Hematopoietic multipotent progenitor cell (in vitro differentiated cells): ENCODE data around the gene CSHL1. TPM values are rescaled to one million over a fixed set of nuclear protein-coding genes. Genes with fewer than 3 reads are reported as not detected.
"Not testable (repeated sequence)": the region's sequence is repeated elsewhere in the genome, so short reads cannot be mapped to it uniquely, and the experiment has no call there.

Experiments used
- DNase-seq, 3 donors: peaks; one replicate each; pipeline ENCODE4 v3.0.0-alpha.2; 2011 to 2015; ENCODE audit warnings: low read depth in 2 of 3, low spot score in 2 of 3
- total RNA-seq: library from RNA; depleted of rRNA; stranded (reverse); fragments of >200 nt; gene quantifications from one replicate; pipeline ENCODE4 v1.2.3, GENCODE V29; 2012

Gene CSHL1
- total RNA-seq, 1 donor, result not detected

GRCh38 chr17:63920050-63920449 lies 9.0 kb upstream of the CSHL1 start:
- DNase-seq, result not testable (repeated sequence)

- peak; percentile 66 to 80 (median 69) for DNase-seq
These were observed 8.3 kb upstream of the CSHL1 start for GRCh38 chr17:63919311-63919723.

DNA sequence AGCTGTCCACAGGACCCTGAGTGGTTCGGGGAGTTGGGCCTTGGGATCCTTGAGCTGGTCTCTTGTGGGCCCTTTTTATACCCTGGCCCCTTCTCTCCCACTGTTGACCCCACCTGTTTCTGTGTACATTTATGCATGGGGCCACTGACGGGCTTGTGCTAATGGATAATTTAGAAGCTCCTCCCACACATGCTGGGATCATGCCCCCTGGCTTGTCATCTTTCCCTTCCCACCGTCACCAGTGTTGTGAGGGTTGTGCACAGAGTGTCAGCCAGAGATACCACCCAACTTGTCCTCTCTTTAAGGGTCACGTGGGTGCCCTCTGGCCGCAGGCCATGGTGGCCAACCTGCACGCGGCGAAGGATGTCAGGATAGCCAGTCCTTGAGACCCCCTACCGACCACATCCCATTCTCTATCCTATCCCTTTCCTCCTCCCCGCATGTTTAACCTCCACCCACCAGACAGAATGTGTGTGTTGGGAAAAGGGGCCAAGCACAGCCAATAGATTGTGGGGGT lies 7.8 kb upstream of the CSHL1 start, which contains the start of gene GH1:
Gene GH1, minus strand, starts transcription at position 51 of the 517 bp plus-strand sequence. CDS start 63 bp downstream, outside the sequence.
- DNase-seq, result not testable (repeated sequence)

DNA sequence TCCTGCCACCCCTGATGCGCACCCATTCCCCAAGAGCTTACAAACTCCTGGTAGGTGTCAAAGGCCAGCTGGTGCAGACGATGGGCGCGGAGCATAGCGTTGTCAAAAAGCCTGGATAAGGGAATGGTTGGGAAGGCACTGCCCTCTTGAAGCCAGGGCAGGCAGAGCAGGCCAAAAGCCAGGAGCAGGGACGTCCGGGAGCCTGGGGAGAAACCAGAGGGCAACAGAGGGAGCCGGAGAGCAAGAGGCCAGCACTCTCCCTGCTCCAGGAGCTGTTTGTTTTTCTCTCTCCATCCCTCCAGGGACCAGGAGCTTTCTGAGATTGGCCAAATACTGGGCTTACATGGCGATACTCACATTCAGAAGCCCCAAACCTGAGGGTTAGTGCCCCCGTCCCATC lies 7.2 kb upstream of the CSHL1 start:
- no peak for DNase-seq

GRCh38 chr17:63917646-63918045 lies 6.6 kb upstream of the CSHL1 start:
- DNase-seq, result no peak

- not testable (repeated sequence) for DNase-seq
These were observed 6.1 kb upstream of the CSHL1 start for GRCh38 chr17:63917206-63917605.

- DNase-seq, result no peak
These were observed 5.6 kb upstream of the CSHL1 start for GRCh38 chr17:63916566-63917185.

DNA sequence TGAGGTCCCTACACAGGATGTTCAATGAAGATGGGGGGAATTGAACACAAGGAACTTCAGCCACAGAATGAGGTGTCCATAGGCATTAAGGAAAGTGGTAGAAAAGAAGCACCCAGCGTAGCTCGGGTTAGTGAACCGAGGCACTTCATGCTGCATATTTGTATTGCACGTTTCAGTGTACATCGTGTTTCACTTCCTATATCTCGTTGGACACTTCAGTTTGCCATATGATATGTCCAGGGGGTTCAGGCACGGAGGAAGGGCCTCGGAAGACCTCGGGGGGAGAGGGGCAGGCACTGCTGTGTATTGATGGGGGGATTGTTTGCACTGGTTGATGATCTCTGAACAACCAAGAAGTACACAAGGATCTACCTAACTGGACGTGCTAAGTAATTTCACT lies 4.7 kb upstream of the CSHL1 start:
- not testable (repeated sequence) for DNase-seq

DNA sequence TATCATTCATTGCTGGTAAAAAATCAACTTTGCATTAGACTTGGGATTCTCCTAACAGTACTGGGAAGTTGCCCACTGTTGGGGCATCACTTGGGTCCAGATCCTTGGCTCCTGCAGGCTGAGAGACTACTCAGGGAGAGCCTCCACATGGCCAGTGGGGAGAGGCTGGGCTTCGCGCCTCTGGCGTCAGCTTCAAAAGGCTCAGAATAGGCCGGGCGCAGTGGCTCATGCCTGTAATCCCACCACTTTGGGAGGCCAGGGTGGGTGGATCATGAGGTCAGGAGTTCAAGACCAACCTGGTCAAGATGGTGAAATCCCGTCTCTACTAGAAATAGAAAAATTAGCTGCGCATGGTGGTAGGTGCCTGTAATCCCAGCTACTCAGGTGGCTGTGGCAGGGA lies 3.4 kb upstream of the CSHL1 start:
- DNase-seq, result no peak

- DNase-seq, result peak in 2 of 3 donors; percentile 55 to 66
These were observed 621 bp upstream of the CSHL1 start for GRCh38 chr17:63911657-63912100.

- DNase-seq, result no peak
These were observed 962 bp downstream of the CSHL1 start for GRCh38 chr17:63910096-63910495.

GRCh38 chr17:63909586-63909985 lies 1.5 kb downstream of the CSHL1 start:
- DNase-seq, result not testable (repeated sequence)

DNA sequence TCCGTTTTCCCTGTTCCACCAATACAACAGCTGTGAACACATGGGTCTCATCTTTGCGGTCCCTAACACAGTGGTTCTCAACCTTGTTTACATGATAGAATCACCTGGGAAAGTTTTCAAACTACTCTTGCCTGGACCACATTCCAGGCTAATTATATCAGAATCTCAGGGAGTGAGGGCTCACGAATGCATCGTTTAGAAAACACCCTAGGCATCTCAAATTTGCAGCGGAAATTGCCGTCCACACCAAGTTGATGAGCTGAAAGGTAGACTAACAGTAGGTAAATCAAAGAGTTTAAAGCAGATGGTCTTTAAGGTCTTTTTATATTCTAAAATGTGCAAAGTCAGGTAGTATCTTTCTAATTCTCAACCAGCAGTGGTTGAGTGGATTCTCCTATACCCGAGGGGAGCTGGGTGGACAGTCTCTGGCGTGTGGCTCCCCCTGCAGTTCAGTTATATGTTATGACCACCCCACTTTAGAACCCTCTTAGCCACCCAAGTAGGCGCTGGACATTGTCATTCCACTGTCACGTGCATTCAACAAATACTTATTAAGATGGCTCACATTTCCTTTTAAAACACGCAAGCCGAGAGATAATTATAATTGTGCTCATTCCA lies 3.8 kb downstream of the CSHL1 start:
- DNase-seq, result peak in 1 of 3 donors; percentile 61

- DNase-seq, result not testable (repeated sequence)
These were observed 6.3 kb downstream of the CSHL1 start for GRCh38 chr17:63904796-63905195.

DNA sequence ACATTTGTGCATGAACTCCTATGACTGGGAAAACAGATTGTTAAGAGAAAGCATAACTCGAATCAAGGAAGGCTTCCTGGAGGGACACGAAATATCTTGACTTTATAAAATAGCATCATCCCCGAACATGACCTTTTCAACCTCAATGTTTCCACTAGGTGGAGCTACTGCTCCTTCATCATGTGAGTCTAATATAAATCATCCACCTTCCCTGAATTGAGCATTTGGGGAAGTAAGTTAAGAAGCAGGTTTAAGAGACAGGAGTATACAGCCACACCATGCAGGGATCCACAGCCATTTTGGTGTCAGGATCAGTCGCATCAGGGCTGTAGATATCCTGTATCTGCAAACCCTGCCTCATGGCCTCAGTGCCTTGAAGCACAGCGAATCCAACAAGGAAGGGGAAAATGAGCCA lies 7.3 kb downstream of the CSHL1 start:
- DNase-seq, result peak in 1 of 3 donors; percentile 50

DNA sequence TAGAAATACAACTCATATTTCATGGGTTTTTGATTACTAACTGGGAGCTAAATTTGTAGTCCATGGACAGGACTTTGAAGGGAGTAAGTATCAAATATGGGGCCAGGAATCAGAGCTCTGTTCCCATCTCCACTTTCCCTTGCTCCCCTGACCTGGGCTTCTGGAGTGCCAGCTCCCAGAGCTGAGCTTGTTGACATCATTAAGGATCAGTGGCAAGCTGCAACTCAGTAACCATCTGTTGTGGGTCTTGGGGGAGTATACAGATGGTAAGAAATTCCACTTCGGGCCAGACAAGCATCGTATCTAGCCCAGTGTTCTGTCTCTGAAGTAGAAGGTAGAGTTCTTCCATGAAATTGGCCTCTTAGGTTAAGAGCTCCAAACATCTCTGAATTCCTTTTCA lies 9.1 kb downstream of the CSHL1 start:
- DNase-seq, result not testable (repeated sequence)

GRCh38 chr17:63898899-63899798 lies 11.9 kb downstream of the CSHL1 start:
- DNase-seq, result not testable (repeated sequence)

DNA sequence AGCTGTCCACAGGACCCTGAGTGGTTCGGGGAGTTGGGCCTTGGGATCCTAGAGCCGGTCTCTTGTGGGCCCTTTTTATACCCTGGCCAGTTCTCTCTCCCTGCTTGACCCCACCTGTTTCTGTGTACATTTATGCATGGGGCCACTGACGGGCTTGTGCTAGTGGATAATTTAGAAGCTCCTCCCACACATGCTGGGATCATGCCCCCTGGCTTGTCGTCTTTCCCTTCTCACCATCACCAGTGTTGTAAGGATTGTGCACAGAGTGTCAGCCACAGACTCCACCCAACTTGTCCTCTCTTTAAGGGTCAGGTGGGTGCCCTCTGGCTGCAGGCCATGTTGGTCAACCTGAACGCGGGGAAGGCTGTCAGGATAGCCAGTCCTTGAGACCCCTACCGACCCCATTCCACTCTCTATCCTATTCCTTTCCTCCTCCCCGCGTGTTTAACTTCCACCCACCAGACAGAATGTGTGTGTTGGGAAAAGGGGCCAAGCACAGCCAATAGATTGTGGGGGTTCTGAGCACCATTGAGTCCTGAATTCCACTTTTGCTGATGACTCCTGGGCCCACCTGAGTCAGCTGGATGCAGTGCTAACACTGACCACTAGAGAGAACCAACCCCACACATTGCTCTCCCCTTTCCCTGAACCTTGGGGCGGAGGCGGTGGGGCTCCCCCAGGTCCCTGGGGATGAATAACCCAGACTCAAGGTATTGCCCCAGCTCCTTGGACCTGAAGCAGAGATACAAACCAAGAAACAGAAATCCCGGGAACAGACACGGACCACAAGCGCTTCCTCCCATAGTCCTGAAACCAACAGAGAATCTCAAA lies 14.3 kb downstream of the CSHL1 start, which contains the start of gene CSH1:
Gene CSH1, minus strand, starts transcription at position 51 of the 831 bp plus-strand sequence. CDS start 63 bp downstream, outside the sequence.
- not testable (repeated sequence) for DNase-seq

GRCh38 chr17:63894821-63895220 lies 16.2 kb downstream of the CSHL1 start:
- not testable (repeated sequence) for DNase-seq

- not testable (repeated sequence) for DNase-seq
These were observed 17.0 kb downstream of the CSHL1 start for GRCh38 chr17:63894021-63894420.
